HG03342 (cell line): Measurements from ENCODE around the gene PLOD2.
A peak's percentile ranks its signal among the peaks of the same experiment; 100 is the strongest.

Experiments
- ATAC-seq: cut with Tn5 transposase; IDR thresholded peaks from one replicate; pipeline ENCODE4 v1.9.1; 2021; ENCODE audit warnings: mild to moderate bottlenecking, moderate library complexity; ENCODE audit not compliant: unreplicated experiment

The PLOD2 gene

DNA sequence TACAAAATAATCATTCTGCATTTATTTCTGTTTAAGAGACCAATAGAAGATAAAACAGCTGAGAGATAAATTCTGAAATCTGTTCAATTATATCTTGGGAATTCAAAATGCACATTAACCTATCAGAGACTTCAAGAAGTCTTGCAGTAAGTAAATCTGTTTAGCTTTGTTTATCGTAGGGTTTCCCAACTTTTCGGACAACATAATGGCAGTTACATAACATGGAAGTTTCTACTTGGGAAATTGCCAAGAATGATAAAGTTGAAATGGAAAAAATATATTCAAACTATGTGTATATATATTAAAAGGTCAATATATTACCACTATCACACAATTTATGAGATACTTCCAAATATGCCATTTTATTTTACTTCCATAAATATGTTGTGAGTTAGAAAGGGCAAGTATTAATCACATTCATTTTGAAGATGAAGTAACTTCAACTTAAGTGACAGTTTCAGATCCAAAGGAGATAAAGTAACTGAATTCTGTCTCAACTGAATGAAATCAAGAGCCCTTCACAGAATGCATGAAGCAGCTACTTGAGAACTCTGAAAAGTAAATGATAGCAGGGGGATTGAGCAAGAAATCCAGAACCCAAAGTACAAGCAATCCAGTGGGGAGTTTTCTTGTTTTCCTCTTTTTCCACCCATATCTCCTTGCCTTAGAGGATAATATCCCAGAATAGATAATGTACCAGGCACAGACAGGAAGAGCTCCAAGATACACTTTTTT lies 108.8 kb downstream of the PLOD2 start:
- ATAC-seq: no peak

DNA sequence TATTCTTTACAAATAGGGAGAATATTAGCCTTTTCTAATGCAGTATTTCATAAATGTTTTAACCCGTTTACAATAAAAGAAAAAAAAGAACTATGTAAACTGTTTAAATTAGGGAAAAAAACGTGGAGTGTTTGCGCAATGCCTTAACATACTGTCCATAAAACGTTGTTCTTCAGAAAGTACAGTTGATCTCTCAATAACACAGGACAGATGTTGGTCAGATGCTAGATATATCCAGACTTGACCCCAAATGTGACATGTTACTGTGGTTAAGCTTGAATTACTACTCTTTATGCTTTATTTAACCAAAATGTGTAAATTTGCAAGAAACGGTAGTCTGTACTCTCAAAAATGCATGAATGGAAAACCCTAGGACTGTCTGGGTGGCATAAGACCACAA lies 110.3 kb downstream of the PLOD2 start:
- ATAC-seq: no peak

DNA sequence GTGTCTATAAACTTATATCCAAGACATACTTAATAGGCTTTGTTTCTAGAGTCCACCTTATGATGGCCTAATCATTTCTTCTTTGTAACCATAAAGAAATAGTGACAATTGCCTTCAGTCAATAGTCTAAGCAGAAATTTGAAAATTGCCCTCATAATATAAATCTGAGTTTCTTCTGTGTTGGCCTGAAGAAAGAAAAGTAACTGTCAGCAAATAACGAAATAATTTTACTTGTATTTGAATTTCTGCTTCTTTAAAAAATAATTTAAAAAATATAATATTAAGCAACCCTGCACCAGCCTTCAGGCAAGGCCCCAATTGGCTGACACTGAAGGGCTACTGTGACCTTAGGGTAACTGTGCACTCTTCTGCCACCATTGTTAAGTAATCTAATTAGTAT lies 113.5 kb downstream of the PLOD2 start:
- ATAC-seq: no peak

DNA sequence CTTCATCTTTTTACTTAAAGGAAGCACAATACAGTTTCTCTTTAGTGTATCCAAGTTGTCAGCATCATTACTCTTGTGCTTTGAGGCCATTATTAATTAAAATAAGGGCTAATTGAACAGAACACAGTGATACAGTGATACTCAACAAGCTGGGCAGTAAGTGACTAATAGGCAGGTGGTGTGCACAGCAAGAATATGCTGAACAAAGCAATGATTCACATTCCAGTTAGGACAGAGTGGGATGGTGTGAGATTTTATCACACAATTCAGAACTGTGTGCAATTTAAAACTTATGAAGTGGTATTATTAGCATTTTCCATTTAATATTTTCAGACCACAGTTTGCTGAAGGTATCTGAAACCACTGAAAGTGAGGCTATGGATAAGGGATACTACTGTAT lies 116.9 kb downstream of the PLOD2 start:
- ATAC-seq: no peak

DNA sequence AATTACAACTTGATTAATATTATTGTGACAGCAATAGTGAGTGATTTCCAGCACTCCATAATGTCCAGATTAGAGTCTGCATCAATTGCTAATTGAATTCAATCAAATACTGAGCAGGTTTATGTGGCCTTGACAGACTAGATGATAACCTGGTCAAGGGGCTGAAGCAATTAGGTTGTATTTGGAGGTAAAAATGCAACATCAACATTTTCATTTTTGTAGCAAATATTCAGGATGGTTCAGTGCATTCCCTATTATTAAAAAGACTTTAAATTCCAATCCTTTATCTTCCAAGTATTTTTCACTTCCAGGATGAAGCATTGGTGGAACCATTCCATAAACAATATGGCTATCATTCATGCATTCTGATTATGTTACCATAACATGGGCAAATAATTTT lies 120.4 kb downstream of the PLOD2 start:
- ATAC-seq: no peak

DNA sequence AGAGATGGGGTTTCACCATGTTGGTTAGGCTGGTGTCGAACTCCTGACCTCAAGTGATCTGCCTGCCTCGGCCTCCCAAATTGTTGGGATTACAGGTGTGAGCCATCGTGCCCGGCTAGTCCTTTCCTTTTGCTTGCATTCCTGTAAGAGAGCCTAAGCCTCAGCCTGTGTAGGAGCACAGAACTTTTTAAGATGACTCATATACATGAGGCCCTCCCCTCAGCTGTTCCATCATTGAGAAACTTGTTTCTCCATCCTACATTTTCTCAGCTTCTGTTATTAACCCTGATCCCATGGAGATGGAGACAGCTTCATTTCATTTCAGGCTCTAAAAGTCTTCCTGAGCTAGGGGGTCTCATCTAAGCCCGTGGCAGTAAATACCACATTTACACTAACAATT lies 123.3 kb downstream of the PLOD2 start:
- ATAC-seq: no peak

DNA sequence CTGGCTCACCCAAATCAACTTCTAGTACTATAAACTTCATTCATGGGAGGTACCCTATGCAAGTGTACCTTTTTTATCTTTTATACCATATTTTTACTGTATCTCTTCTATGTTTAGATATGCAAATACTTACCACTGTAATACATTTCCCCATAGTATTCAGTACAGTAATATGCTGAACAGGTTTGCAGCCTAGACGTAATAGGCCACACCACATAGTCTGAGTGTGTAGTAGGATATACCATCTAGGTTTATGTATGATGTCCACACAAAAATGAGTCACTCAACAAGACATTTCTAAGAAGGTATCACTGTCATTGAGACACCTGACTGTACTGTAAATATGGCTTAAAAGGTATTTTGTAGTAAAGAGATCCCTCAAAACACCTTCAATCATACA lies 124.7 kb downstream of the PLOD2 start:
- no peak for ATAC-seq

DNA sequence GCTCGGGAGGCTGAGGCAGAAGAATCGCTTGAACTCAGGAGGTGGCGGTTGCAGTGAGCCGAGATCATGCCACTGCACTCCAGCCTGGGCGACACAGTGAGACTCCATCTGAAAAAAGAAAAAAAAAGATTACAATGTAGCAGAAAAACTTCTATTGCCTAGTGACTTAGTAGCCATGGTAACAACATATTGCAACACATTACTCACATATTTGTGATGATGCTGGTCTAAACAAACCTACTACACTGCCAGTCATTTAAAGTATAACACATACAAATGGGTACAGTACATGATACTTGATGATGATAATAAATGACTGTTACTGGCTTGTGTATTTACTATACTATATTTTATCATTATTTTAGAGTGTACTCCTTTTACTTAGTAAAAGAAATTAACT lies 125.6 kb downstream of the PLOD2 start:
- ATAC-seq: no peak

DNA sequence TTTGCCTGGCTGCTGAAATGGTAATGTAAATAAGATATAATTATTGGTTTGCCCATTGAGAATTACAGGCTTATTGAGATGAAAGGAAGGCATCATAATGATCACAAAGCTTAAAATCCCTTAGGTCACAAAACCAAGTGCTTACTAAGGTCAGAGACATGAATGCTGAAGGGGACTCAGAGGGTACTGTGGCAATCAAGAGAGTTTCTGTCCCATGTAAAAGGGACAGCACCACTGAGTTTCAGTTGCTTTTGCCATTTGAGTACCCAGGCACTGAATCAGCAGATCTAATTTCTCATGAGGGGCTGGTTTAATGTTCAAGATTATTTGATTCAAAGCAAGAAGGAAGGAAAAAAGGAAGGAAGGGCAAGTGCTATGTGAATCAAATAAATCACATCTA lies 127.0 kb downstream of the PLOD2 start:
- ATAC-seq: no peak

DNA sequence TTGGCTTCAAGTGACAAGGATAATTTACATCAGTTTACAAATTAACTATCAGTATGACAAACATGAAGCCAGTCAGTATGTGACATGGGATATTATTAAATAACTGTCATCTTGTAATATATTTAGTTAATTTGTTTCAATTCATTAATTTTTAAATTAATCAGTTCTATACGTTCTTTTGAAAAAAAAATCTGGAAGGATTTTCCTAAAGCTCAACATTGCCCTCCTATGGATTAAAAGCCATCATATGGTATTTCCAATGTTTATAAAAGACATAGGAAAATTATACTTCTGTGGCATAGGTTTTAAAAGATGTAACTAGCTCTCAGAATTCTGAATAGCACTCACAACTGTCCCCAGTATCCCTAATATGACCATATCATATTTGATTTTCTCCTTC lies 134.4 kb downstream of the PLOD2 start:
- no peak for ATAC-seq

DNA sequence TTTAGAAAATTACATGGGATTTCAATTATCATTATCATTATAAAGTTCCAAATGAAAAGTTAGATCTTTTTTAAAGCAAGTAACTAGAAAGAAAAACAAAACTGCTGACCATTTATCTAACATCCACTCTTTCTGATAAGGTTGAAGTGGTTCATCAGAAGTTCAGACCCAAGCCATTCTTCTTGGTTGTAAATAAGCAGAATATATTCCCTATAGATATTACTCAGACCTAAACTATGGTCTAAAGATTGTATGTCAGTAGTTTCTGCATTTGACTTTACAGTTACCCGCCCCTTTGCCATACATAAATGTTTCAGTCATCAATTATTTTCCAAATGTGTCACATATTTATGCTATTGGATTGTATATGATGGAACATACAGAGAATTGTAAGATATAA lies 136.7 kb downstream of the PLOD2 start:
- no peak for ATAC-seq

DNA sequence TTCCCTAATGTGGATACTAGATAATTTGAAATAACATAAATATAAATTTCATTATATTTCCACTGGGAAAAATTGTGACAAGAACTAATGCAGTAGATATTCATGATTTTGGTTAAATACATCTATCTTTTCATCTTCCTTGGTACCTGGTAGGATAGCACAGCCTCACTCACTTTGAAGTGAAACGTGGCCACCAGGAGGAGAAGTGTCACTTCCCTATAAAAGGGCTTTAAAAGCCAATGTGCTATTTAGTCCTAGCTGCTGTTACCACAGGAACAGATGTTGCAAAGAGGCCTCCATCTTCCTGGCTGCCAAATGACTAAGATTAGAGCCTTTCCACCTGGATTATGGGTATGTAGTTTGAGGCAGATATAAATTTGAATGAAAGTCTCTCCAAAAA lies 140.0 kb downstream of the PLOD2 start:
- peak; percentile 49 for ATAC-seq

DNA sequence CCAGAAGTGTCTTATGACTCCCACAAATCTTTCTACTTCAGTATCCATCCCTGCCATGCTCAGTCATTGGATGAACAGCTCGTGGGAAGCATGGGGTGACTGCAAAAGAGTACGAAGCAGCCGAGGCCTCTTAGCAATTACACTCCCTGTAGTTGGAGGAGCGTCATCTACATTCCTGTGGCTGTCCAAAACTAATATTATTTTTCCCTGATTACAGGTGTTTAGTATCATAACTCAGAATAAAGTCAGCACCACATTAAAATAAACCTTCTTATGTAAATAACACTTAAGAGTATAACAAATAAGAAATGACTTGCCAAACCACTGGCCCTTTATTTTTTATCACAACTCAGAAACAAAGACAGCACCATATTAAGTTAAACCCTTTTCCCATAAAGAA lies 141.5 kb downstream of the PLOD2 start:
- ATAC-seq: no peak
